GM23338 (cell line): ENCODE measurements around the gene CLSTN2.

Experiments used
- CREB1 ChIP-seq: fragments of 250-450 bp; sonication (Bioruptor Pico); IDR thresholded peaks from 2 replicates; pipeline ENCODE4 v1.5.0; 2020; ENCODE audit warnings: low read depth, mild to moderate bottlenecking, moderate library complexity
- EZH2 ChIP-seq: fragments of 200-600 bp; sonication (generic); IDR thresholded peaks from one replicate; pipeline ENCODE4 v1.8.0; 2017; ENCODE audit warnings: antibody characterized with exemption, mild to moderate bottlenecking, low read depth; ENCODE audit not compliant: unreplicated experiment
- EZH2phosphoT487 ChIP-seq: fragments of 200-600 bp; sonication (generic); IDR thresholded peaks from one replicate; pipeline ENCODE4 v1.8.1; 2018; ENCODE audit warnings: antibody characterized with exemption; ENCODE audit not compliant: unreplicated experiment
- POLR2AphosphoS5 ChIP-seq: IDR thresholded peaks from 2 replicates; pipeline ENCODE4 v1.6.1; 2016; ENCODE audit warnings: antibody characterized with exemption, low read depth
- TF ChIP-seq, protein P1 (sequence below), 2 experiments: fragments of 200-600 bp in 1 of 2; sonication (generic) in 1 of 2; conservative IDR thresholded peaks; 2 replicates each; pipeline versions ENCODE4 v1.5.1 to v1.6.1; 2016 to 2017; ENCODE audit warnings: antibody characterized with exemption in 2 of 2, low read depth in 2 of 2, mild to moderate bottlenecking in 2 of 2, moderate library complexity in 1 of 2
- TF ChIP-seq, protein P2 (sequence below): IDR thresholded peaks from 2 replicates; pipeline ENCODE4 v1.6.1; 2016; ENCODE audit warnings: antibody characterized with exemption

DNA sequence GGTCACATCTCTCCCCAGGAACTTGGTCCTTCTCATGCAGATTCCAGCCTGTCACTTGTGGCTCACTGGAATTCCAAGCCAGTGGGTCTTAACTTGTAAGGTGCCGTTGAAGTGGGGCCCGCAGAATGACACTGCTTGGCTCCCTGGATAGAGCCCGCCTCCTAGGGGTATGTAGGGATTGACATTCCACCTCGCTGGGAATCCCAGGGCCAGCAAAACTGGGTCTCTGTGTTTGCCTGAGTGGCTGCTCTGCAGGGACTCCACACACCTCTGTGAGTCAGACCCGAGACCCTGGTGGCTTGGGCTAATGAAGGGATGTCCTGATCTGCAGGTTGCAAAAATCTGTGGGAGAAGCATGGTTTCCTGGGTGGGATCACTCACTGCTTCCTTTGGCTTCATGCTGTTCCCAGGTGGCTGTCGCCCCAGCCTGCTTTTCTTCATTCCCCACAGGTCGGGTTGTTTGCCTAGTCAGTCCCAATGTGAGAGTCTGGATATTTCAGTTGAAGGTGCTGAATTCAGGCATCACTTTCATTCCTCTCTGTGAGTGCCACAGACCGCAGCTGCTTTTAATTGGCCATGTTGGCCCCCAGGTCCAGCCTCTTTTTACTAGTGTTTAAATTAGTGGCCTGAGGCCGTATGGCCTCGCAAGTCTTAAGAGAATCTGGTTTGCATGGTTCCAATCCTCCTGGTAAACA is 586.9 kb downstream of the CLSTN2 start:
- TF ChIP-seq, protein P1, sequence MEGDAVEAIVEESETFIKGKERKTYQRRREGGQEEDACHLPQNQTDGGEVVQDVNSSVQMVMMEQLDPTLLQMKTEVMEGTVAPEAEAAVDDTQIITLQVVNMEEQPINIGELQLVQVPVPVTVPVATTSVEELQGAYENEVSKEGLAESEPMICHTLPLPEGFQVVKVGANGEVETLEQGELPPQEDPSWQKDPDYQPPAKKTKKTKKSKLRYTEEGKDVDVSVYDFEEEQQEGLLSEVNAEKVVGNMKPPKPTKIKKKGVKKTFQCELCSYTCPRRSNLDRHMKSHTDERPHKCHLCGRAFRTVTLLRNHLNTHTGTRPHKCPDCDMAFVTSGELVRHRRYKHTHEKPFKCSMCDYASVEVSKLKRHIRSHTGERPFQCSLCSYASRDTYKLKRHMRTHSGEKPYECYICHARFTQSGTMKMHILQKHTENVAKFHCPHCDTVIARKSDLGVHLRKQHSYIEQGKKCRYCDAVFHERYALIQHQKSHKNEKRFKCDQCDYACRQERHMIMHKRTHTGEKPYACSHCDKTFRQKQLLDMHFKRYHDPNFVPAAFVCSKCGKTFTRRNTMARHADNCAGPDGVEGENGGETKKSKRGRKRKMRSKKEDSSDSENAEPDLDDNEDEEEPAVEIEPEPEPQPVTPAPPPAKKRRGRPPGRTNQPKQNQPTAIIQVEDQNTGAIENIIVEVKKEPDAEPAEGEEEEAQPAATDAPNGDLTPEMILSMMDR (conservative IDR thresholded peaks at IDR 0.05; ENCODE audit: low read depth in 2 of 2), result peak in 1 of 2 experiments; percentile 48; a peak in 2 of 4 replicates
- TF ChIP-seq EZH2phosphoT487, result no peak
- no peak for TF ChIP-seq CREB1 (CRISPR knock-in tag)
- no peak for TF ChIP-seq POLR2AphosphoS5
- TF ChIP-seq EZH2, result no peak
- TF ChIP-seq, protein P2, sequence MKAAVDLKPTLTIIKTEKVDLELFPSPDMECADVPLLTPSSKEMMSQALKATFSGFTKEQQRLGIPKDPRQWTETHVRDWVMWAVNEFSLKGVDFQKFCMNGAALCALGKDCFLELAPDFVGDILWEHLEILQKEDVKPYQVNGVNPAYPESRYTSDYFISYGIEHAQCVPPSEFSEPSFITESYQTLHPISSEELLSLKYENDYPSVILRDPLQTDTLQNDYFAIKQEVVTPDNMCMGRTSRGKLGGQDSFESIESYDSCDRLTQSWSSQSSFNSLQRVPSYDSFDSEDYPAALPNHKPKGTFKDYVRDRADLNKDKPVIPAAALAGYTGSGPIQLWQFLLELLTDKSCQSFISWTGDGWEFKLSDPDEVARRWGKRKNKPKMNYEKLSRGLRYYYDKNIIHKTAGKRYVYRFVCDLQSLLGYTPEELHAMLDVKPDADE, result no peak
